ENCODE results near the gene GATB. TPM values are rescaled to one million over a fixed set of nuclear protein-coding genes. Genes with fewer than 3 reads are reported as not detected.
A peak's percentile ranks its signal among the peaks of the same experiment; 100 is the strongest.

GATB gene, protein sequence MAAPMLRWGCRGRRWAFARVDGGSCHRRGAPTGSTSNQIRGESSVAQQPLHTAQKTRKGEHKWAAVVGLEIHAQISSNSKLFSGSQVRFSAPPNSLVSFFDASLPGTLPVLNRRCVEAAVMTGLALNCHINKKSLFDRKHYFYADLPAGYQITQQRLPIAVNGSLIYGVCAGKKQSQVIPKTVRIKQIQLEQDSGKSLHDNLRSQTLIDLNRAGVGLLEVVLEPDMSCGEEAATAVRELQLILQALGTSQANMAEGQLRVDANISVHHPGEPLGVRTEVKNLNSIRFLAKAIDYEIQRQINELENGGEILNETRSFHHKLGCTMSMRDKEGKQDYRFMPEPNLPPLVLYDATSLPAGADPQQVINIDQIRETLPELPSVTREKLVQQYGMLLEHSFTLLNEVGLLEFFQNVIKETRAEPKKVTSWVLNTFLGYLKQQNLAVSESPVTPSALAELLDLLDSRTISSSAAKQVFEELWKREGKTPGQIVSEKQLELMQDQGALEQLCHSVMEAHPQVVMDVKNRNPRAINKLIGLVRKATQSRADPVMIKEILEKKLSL
- 15.7 TPM for total RNA-seq

DNA sequence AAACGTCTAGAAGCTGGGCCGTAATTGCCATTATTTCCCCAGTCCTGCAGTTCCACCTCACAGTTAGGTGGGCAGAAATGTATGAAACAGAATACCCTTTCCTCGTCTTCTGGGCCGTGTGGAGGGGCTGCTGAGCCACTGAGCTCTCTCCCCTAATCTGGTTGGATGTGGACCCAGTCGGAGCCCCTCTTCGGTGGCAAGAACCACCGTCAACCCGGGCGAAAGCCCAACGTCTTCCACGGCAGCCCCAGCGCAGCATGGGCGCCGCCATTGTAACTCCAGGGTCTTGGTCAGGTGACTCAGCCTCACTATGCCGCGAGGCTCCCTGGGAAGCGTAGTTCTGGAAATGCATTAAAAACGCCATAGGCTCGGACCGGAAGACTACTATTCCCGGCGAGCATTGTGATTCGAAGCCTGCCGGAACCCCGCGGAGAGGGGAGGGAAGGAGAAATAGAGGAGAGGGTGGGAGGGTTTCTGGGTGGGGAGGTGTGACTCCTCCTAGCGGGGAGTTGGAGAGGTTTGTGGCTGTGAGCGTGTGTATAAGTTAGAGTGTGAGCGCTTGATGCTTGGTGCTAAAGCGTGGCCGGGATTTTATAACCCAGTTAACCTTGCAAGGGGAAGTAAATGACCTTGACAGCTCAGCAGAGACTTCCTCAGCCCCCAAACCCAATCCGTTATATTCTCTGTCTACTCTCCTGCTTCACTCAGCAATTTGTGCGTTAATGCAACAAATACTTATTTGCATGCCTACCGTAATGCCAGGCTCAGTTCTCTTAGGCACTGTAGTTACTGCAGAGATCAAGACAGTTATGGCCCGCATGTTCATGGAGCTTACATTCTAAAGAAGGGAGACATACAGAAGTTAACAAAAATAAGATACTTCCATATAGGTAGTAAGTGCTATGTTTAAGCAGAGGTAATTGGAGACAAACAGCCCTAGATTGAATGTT lies at the start of gene GATB:
TSS of gene GATB (minus strand) at position 296 of the 950 bp plus-strand sequence. CDS start at position 271, 25 bp downstream.
- H3K9me3 ChIP-seq (ENCODE audit: control insufficient read depth in 3 of 3, low read length in 3 of 3), result no peaks in the 10 kb centered on the region
- H3K27me3 ChIP-seq (ENCODE audit: control insufficient read depth in 3 of 3, insufficient read depth in 3 of 3, low read length in 3 of 3), result no peaks in the 10 kb centered on the region
- peak within 1 kb of the TSS; percentile 82 to 94 (median 92) for H3K9ac ChIP-seq (ENCODE audit: low read depth in 1 of 3, low read length in 3 of 3)
- H3K4me3 ChIP-seq (ENCODE audit: low read length in 3 of 3), result peak within 1 kb of the TSS; percentile 92 to 99 (median 94)
- H3K4me1 ChIP-seq (ENCODE audit: control insufficient read depth in 3 of 3, insufficient read depth in 3 of 3, low read length in 3 of 3), result peaks cover 3 to 8% (median 5%) of the 10 kb centered on the region in 3 donors
- H3K36me3 ChIP-seq (ENCODE audit: control insufficient read depth in 3 of 3, insufficient read depth in 3 of 3, low read length in 3 of 3), result peaks cover 0 to 16% (median 15%) of the 10 kb centered on the region in 3 donors
- H3K27ac ChIP-seq (ENCODE audit: low read depth, low read length), result peak within 1 kb of the TSS; percentile 68

DNA sequence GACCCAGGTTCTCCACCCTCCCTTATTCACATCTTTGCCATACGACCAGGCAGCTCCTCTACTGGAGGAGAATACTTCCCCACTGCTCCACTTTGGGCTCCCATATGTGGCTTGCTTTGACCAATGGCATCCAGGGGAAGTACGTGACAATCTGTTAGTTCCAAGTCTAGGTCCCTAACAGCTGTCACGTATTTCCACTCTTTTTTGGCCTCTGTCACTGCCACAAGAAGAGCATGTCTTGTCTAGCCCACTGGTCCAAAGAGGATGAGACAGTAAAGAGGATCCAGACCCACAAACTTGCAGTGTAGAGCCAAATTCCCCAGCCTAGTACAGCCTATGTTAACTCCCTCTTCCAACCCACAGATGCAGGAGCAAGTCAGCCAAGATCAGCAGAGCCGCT lies 49.7 kb upstream of the GATB start:
- no peak overlapping the region for H3K9ac ChIP-seq (ENCODE audit: low read depth in 1 of 3, low read length in 3 of 3)
- H3K36me3 ChIP-seq (ENCODE audit: control insufficient read depth in 3 of 3, insufficient read depth in 3 of 3, low read length in 3 of 3), result no peaks in the 10 kb centered on the region
- H3K4me1 ChIP-seq (ENCODE audit: control insufficient read depth in 3 of 3, insufficient read depth in 3 of 3, low read length in 3 of 3), result peaks cover 0 to 13% (median 11%) of the 10 kb centered on the region in 3 donors
- H3K4me3 ChIP-seq (ENCODE audit: low read length in 3 of 3), result no peak overlapping the region
- H3K9me3 ChIP-seq (ENCODE audit: control insufficient read depth in 3 of 3, low read length in 3 of 3), result no peaks in the 10 kb centered on the region
- H3K27ac ChIP-seq (ENCODE audit: low read depth, low read length), result no peak overlapping the region
- no peaks in the 10 kb centered on the region for H3K27me3 ChIP-seq (ENCODE audit: control insufficient read depth in 3 of 3, insufficient read depth in 3 of 3, low read length in 3 of 3)

DNA sequence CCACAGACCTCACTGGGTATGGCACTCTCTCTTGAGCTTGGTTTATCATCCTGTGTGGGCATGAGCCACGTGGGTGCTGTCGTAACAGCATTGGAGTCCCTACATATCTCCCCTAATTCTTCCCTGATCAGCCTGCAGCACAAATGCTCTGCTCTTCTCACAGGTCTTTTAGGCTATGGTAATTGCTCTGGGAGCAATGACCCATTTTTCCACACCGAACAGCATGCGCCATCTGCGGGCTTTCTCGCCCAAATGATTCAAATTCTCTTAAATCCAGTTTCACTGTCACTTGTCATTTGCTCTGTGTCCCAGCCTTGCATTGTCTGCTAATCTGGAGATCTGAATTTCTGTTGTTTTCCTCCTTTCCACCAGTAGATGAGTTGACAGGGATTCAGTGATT lies 48.9 kb upstream of the GATB start:
- no peak overlapping the region for H3K27ac ChIP-seq (ENCODE audit: low read depth, low read length)
- no peaks in the 10 kb centered on the region for H3K27me3 ChIP-seq (ENCODE audit: control insufficient read depth in 3 of 3, insufficient read depth in 3 of 3, low read length in 3 of 3)
- no peaks in the 10 kb centered on the region for H3K9me3 ChIP-seq (ENCODE audit: control insufficient read depth in 3 of 3, low read length in 3 of 3)
- no peaks in the 10 kb centered on the region for H3K36me3 ChIP-seq (ENCODE audit: control insufficient read depth in 3 of 3, insufficient read depth in 3 of 3, low read length in 3 of 3)
- no peak overlapping the region for H3K4me3 ChIP-seq (ENCODE audit: low read length in 3 of 3)
- H3K9ac ChIP-seq (ENCODE audit: low read depth in 1 of 3, low read length in 3 of 3), result no peak overlapping the region
- H3K4me1 ChIP-seq (ENCODE audit: control insufficient read depth in 3 of 3, insufficient read depth in 3 of 3, low read length in 3 of 3), result peaks cover 0 to 13% (median 11%) of the 10 kb centered on the region in 3 donors

DNA sequence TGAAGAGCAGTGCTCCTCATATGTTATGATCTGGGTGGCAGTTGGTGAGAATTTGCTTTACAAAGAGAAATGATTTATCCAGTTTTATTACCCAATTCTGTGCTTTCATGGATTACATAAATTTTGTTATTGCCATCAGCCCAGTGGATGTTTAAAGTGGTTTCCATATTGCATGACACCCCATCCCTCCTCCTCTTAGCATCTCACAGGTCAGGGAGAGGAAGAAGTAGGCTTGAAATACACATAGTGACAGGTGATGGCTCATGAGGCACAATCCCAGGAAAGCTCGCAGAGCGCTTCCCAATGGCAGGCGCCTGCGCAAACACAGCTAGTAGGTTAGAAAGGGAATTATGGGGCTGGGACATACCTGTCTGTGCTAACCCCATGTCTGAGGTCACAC lies 47.7 kb upstream of the GATB start:
- Histone ChIP-seq H3K9me3 (ENCODE audit: control insufficient read depth in 3 of 3, low read length in 3 of 3) (no peaks in the 10 kb centered on the region), H3K27ac (ENCODE audit: low read depth, low read length) (no peak overlapping the region), H3K27me3 (ENCODE audit: control insufficient read depth in 3 of 3, insufficient read depth in 3 of 3, low read length in 3 of 3) (no peaks in the 10 kb centered on the region), H3K4me1 (ENCODE audit: control insufficient read depth in 3 of 3, insufficient read depth in 3 of 3, low read length in 3 of 3) (peaks cover 0 to 13% (median 11%) of the 10 kb centered on the region in 3 donors), H3K36me3 (ENCODE audit: control insufficient read depth in 3 of 3, insufficient read depth in 3 of 3, low read length in 3 of 3) (no peaks in the 10 kb centered on the region), H3K4me3 (ENCODE audit: low read length in 3 of 3) (no peak overlapping the region), H3K9ac (ENCODE audit: low read depth in 1 of 3, low read length in 3 of 3) (no peak overlapping the region)

DNA sequence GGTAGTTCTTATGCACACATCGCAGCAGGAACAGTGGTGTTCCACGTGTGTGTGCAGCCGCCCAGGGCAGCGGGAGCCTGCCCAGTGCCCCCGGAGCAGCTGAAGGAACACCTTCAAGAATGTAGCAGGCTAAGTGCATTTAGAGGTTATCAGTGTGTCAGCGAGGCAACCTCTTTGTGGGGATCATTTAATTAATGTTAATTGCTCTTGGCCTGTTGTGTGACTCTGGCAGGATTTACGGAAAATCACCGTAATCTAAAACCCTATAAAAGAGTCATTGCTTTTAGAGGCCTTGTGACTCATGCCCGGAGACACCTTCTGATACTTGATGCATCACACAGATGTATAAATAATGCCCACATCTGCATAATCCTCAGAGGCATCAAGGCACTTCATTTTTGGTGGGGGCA lies 47.3 kb upstream of the GATB start:
- H3K9me3 ChIP-seq (ENCODE audit: control insufficient read depth in 3 of 3, low read length in 3 of 3), result no peaks in the 10 kb centered on the region
- no peak overlapping the region for H3K27ac ChIP-seq (ENCODE audit: low read depth, low read length)
- H3K9ac ChIP-seq (ENCODE audit: low read depth in 1 of 3, low read length in 3 of 3), result no peak overlapping the region
- H3K4me3 ChIP-seq (ENCODE audit: low read length in 3 of 3), result no peak overlapping the region
- H3K27me3 ChIP-seq (ENCODE audit: control insufficient read depth in 3 of 3, insufficient read depth in 3 of 3, low read length in 3 of 3), result no peaks in the 10 kb centered on the region
- no peaks in the 10 kb centered on the region for H3K36me3 ChIP-seq (ENCODE audit: control insufficient read depth in 3 of 3, insufficient read depth in 3 of 3, low read length in 3 of 3)
- H3K4me1 ChIP-seq (ENCODE audit: control insufficient read depth in 3 of 3, insufficient read depth in 3 of 3, low read length in 3 of 3), result peaks cover 0 to 13% (median 11%) of the 10 kb centered on the region in 3 donors

DNA sequence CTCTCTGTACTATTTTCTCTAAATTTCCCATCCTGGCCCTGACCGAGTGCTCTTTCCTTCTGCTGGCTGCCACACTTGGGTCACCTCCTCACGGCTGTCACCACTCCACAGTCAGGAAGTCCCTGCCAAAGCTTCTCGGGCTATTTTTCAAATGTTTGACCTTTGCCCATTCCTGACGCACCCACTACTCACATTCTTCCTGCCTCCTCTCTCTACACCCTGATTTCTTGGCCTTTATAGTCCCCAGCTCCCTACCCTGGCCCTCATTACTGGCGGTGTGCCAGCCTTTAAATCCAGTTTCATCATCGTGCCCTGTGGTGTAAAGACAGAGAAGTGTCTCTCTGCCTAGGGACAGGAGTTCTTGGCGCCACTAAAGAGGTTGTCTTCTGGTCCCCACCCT lies 46.4 kb upstream of the GATB start:
- Histone ChIP-seq H3K27ac (ENCODE audit: low read depth, low read length) (peak overlapping the region; percentile 4), H3K4me3 (ENCODE audit: low read length in 3 of 3) (peak overlapping the region in 1 of 3 donors; percentile 40), H3K9me3 (ENCODE audit: control insufficient read depth in 3 of 3, low read length in 3 of 3) (no peaks in the 10 kb centered on the region), H3K36me3 (ENCODE audit: control insufficient read depth in 3 of 3, insufficient read depth in 3 of 3, low read length in 3 of 3) (no peaks in the 10 kb centered on the region), H3K9ac (ENCODE audit: low read depth in 1 of 3, low read length in 3 of 3) (no peak overlapping the region), H3K4me1 (ENCODE audit: control insufficient read depth in 3 of 3, insufficient read depth in 3 of 3, low read length in 3 of 3) (peaks cover 0 to 13% (median 11%) of the 10 kb centered on the region in 3 donors), H3K27me3 (ENCODE audit: control insufficient read depth in 3 of 3, insufficient read depth in 3 of 3, low read length in 3 of 3) (no peaks in the 10 kb centered on the region)

DNA sequence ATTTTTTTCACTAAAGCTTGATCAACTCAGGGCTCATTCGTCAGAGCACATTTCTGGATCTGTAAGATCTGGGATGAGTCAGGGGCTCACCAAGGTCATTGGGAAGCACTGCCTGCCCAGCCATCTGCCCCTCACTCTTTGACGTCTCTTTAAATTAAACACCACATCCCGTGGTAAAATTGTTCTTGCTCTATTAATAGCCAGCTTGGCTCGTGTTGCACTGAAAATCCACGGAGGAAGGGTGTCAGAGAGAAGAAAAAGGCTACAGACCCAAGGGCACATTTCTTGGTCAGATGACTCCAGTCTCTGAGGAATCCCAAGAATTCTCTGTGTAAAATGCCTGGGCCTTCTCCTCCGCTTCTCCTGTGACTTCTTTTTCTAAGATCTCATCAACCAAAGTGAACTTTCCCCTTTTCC lies 45.7 kb upstream of the GATB start:
- no peak overlapping the region for H3K4me3 ChIP-seq (ENCODE audit: low read length in 3 of 3)
- peak overlapping the region; percentile 4 for H3K27ac ChIP-seq (ENCODE audit: low read depth, low read length)
- H3K36me3 ChIP-seq (ENCODE audit: control insufficient read depth in 3 of 3, insufficient read depth in 3 of 3, low read length in 3 of 3), result no peaks in the 10 kb centered on the region
- peaks cover 0 to 13% (median 11%) of the 10 kb centered on the region in 3 donors for H3K4me1 ChIP-seq (ENCODE audit: control insufficient read depth in 3 of 3, insufficient read depth in 3 of 3, low read length in 3 of 3)
- no peak overlapping the region for H3K9ac ChIP-seq (ENCODE audit: low read depth in 1 of 3, low read length in 3 of 3)
- H3K9me3 ChIP-seq (ENCODE audit: control insufficient read depth in 3 of 3, low read length in 3 of 3), result no peaks in the 10 kb centered on the region
- no peaks in the 10 kb centered on the region for H3K27me3 ChIP-seq (ENCODE audit: control insufficient read depth in 3 of 3, insufficient read depth in 3 of 3, low read length in 3 of 3)

DNA sequence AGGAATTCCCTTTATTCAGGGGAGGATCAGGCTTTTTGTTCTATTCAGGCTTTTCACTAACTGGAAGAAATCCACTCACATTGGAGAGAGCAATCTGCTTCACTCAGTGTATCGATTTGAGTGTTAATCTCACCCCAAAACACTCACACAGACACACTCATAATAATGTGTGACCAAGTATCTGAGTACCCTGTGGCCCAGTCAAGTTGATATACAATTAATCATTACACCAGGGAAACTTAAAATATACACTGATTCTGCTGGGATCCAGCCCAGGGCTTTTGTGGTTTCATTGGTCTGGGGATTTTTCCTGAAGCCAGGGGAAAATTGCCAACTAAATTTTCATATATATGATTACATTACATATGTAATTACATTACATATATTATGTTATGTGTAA lies 44.0 kb upstream of the GATB start:
- no peak overlapping the region for H3K4me3 ChIP-seq (ENCODE audit: low read length in 3 of 3)
- peaks cover 0 to 13% (median 11%) of the 10 kb centered on the region in 3 donors for H3K4me1 ChIP-seq (ENCODE audit: control insufficient read depth in 3 of 3, insufficient read depth in 3 of 3, low read length in 3 of 3)
- H3K36me3 ChIP-seq (ENCODE audit: control insufficient read depth in 3 of 3, insufficient read depth in 3 of 3, low read length in 3 of 3), result no peaks in the 10 kb centered on the region
- H3K27ac ChIP-seq (ENCODE audit: low read depth, low read length), result no peak overlapping the region
- no peaks in the 10 kb centered on the region for H3K27me3 ChIP-seq (ENCODE audit: control insufficient read depth in 3 of 3, insufficient read depth in 3 of 3, low read length in 3 of 3)
- H3K9ac ChIP-seq (ENCODE audit: low read depth in 1 of 3, low read length in 3 of 3), result no peak overlapping the region
- H3K9me3 ChIP-seq (ENCODE audit: control insufficient read depth in 3 of 3, low read length in 3 of 3), result peaks cover 0 to 1% (median 0%) of the 10 kb centered on the region in 3 donors

DNA sequence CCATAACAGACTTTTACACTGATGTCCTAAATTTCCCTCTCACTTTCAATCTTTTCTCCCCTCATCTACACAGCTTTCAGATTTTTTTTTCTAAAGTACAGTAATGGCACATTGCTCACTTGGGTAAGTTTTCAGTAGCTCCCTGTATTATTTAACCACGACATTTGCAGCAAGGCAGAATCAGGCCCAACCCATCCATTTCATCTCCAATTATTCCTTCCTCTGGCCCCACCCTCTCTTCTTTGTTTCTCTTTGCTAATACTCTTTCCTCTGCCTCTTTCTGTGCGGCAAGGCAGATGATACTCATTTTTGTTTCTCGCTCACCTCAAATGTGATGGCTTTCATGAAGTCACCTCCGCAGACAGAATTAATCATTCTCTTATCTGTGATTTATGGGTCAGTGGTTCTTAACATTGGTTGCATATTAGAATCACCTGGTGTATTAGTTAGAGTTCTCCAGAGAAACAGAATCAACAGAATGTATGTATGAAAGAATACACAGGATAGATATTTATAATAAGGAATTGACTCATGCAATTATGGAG lies 43.4 kb upstream of the GATB start:
- Histone ChIP-seq H3K27me3 (ENCODE audit: control insufficient read depth in 3 of 3, insufficient read depth in 3 of 3, low read length in 3 of 3) (no peaks in the 10 kb centered on the region), H3K4me1 (ENCODE audit: control insufficient read depth in 3 of 3, insufficient read depth in 3 of 3, low read length in 3 of 3) (peaks cover 0 to 13% (median 11%) of the 10 kb centered on the region in 3 donors), H3K4me3 (ENCODE audit: low read length in 3 of 3) (no peak overlapping the region), H3K36me3 (ENCODE audit: control insufficient read depth in 3 of 3, insufficient read depth in 3 of 3, low read length in 3 of 3) (no peaks in the 10 kb centered on the region), H3K27ac (ENCODE audit: low read depth, low read length) (no peak overlapping the region), H3K9ac (ENCODE audit: low read depth in 1 of 3, low read length in 3 of 3) (no peak overlapping the region), H3K9me3 (ENCODE audit: control insufficient read depth in 3 of 3, low read length in 3 of 3) (peaks cover 0 to 1% (median 0%) of the 10 kb centered on the region in 3 donors)

Data from skeletal muscle tissue (tissue), 4 donors.